GM23338 (cell line): Measurements from ENCODE around the gene ARHGAP30. TPM values are rescaled to one million over a fixed set of nuclear protein-coding genes. Genes with fewer than 3 reads are reported as not detected.

Experiments used
- ATAC-seq: fragments of 200-7000 bp; cut with Tn5 transposase; 3 replicates; pipeline ENCODE4 v1.9.1; 2020
- DNase-seq: peaks from one replicate; pipeline ENCODE4 v3.0.0-alpha.2; 2015; ENCODE audit warnings: low spot score
- H2AFZ ChIP-seq: fragments of 200-600 bp; sonication (generic); 2 replicates; pipeline ENCODE4 v1.8.0; 2016; ENCODE audit warnings: antibody characterized with exemption, mild to moderate bottlenecking, moderate library complexity
- H3F3A ChIP-seq: fragments of 200-600 bp; sonication (generic); replicated peaks from 2 replicates; pipeline ENCODE4 v1.8.0; 2017; ENCODE audit warnings: antibody characterized with exemption, mixed run types, low read depth
- H3K27ac ChIP-seq: fragments of 200-600 bp; sonication (generic); 2 replicates; pipeline ENCODE4 v1.6.1; 2016; ENCODE audit warnings: low read depth
- H3K27me3 ChIP-seq: fragments of 200-600 bp; sonication (generic); 2 replicates; pipeline ENCODE4 v1.8.0; 2016; ENCODE audit warnings: mild to moderate bottlenecking, mixed run types, moderate library complexity; ENCODE audit not compliant: insufficient read depth
- H3K36me3 ChIP-seq: fragments of 200-600 bp; sonication (generic); 2 replicates; pipeline ENCODE4 v1.8.0; 2016; ENCODE audit warnings: mild to moderate bottlenecking; ENCODE audit not compliant: insufficient read depth
- H3K4me1 ChIP-seq: fragments of 200-600 bp; sonication (generic); 2 replicates; pipeline ENCODE4 v1.8.0; 2016; ENCODE audit warnings: mild to moderate bottlenecking, moderate library complexity; ENCODE audit not compliant: insufficient read depth
- H3K4me2 ChIP-seq: fragments of 200-600 bp; sonication (generic); 2 replicates; pipeline ENCODE4 v1.7.1; 2017; ENCODE audit warnings: mixed run types
- H3K4me3 ChIP-seq: fragments of 200-600 bp; sonication (generic); 2 replicates; pipeline ENCODE4 v1.6.1; 2016; ENCODE audit warnings: mixed run types
- H3K79me2 ChIP-seq: fragments of 200-600 bp; sonication (generic); replicated peaks from 2 replicates; pipeline ENCODE4 v1.8.0; 2017; ENCODE audit warnings: mild to moderate bottlenecking; ENCODE audit not compliant: insufficient read depth
- H3K9me2 ChIP-seq: fragments of 200-600 bp; sonication (generic); 2 replicates; pipeline ENCODE4 v1.8.0; 2017; ENCODE audit not compliant: insufficient read depth
- H4K20me1 ChIP-seq: fragments of 200-600 bp; sonication (generic); replicated peaks from 2 replicates; pipeline ENCODE4 v1.8.0; 2017; ENCODE audit warnings: mild to moderate bottlenecking; ENCODE audit not compliant: insufficient read depth
- H3K27ac Mint-ChIP-seq: 2 replicates; pipeline ENCODE4 v1.8.0; 2020; ENCODE audit warnings: inconsistent platforms, mild to moderate bottlenecking, moderate library complexity, mixed read lengths
- H3K27me3 Mint-ChIP-seq: 3 replicates; pipeline ENCODE4 v1.8.0; 2022; ENCODE audit warnings: low read depth, mild to moderate bottlenecking, moderate library complexity, mixed read lengths, inconsistent platforms; ENCODE audit not compliant: insufficient read depth, poor library complexity
- H3K36me3 Mint-ChIP-seq: 3 replicates; pipeline ENCODE4 v1.8.0; 2021; ENCODE audit warnings: low read depth, mild to moderate bottlenecking, inconsistent platforms, moderate library complexity, mixed read lengths
- H3K4me1 Mint-ChIP-seq: 3 replicates; pipeline ENCODE4 v1.8.0; 2020; ENCODE audit warnings: mild to moderate bottlenecking, inconsistent platforms, mixed read lengths
- H3K4me3 Mint-ChIP-seq: 3 replicates; pipeline ENCODE4 v1.8.0; 2021; ENCODE audit warnings: moderate library complexity, mild to moderate bottlenecking, inconsistent platforms, mixed read lengths
- H3K9me3 Mint-ChIP-seq: 3 replicates; pipeline ENCODE4 v1.8.0; 2020; ENCODE audit warnings: moderate library complexity, mild to moderate bottlenecking, inconsistent platforms, mixed read lengths
- CREB1 ChIP-seq: fragments of 250-450 bp; sonication (Bioruptor Pico); IDR thresholded peaks from 2 replicates; pipeline ENCODE4 v1.5.0; 2020; ENCODE audit warnings: low read depth, mild to moderate bottlenecking, moderate library complexity
- ETS1 ChIP-seq: IDR thresholded peaks from 2 replicates; pipeline ENCODE4 v1.6.1; 2016; ENCODE audit warnings: antibody characterized with exemption
- EZH2 ChIP-seq: fragments of 200-600 bp; sonication (generic); IDR thresholded peaks from one replicate; pipeline ENCODE4 v1.8.0; 2017; ENCODE audit warnings: antibody characterized with exemption, mild to moderate bottlenecking, low read depth; ENCODE audit not compliant: unreplicated experiment
- EZH2phosphoT487 ChIP-seq: fragments of 200-600 bp; sonication (generic); IDR thresholded peaks from one replicate; pipeline ENCODE4 v1.8.1; 2018; ENCODE audit warnings: antibody characterized with exemption; ENCODE audit not compliant: unreplicated experiment
- JUNB ChIP-seq: IDR thresholded peaks from one replicate; pipeline ENCODE4 v1.6.1; 2016; ENCODE audit warnings: antibody characterized with exemption; ENCODE audit not compliant: unreplicated experiment
- NANOG ChIP-seq: IDR thresholded peaks from 2 replicates; pipeline ENCODE4 v1.6.1; 2016; ENCODE audit warnings: antibody characterized with exemption, borderline replicate concordance
- POLR2AphosphoS5 ChIP-seq: IDR thresholded peaks from 2 replicates; pipeline ENCODE4 v1.6.1; 2016; ENCODE audit warnings: antibody characterized with exemption, low read depth
- REST ChIP-seq: IDR thresholded peaks from one replicate; pipeline ENCODE4 v1.6.1; 2018; ENCODE audit warnings: antibody characterized with exemption; ENCODE audit not compliant: unreplicated experiment
- STAT1 ChIP-seq: IDR thresholded peaks from one replicate; pipeline ENCODE4 v1.6.1; 2016; ENCODE audit warnings: antibody characterized with exemption; ENCODE audit not compliant: unreplicated experiment
- ZNF114 ChIP-seq: fragments of 250-450 bp; sonication (Bioruptor Pico); IDR thresholded peaks from 2 replicates; pipeline ENCODE4 v1.5.0; 2020; ENCODE audit warnings: mild to moderate bottlenecking, moderate library complexity
- ZNF331 ChIP-seq: fragments of 250-450 bp; sonication (Bioruptor Pico); IDR thresholded peaks from 2 replicates; pipeline ENCODE4 v1.5.0; 2020; ENCODE audit warnings: low read depth, mild to moderate bottlenecking, moderate library complexity
- polyA plus RNA-seq: library from polyadenylated mRNA; unstranded; fragments of >200 nt; fragmentation: Nextera tagmentation; extraction: Ambion mirVana; gene quantifications from 2 replicates; pipeline ENCODE4 v1.2.1, GENCODE V29; 2016
- total RNA-seq: library from RNA; depleted of rRNA; stranded (reverse); fragments of >200 nt; shearing (Covaris generic); gene quantifications from 2 replicates; pipeline ENCODE4 v1.2.3, GENCODE V29; 2014
- TF ChIP-seq, protein P1 (sequence below), 2 experiments: fragments of 200-600 bp in 1 of 2; sonication (generic) in 1 of 2; conservative IDR thresholded peaks; 2 replicates each; pipeline versions ENCODE4 v1.5.1 to v1.6.1; 2016 to 2017; ENCODE audit warnings: antibody characterized with exemption in 2 of 2, low read depth in 2 of 2, mild to moderate bottlenecking in 2 of 2, moderate library complexity in 1 of 2

The ARHGAP30 gene
- total and polyA plus RNA-seq, 2 experiments from 2014 or later: 0.45 TPM; not detected in 1

GRCh38 chr1:161095230-161095629 is 25.5 kb upstream of the ARHGAP30 start (continued):
- TF ChIP-seq, protein P1, sequence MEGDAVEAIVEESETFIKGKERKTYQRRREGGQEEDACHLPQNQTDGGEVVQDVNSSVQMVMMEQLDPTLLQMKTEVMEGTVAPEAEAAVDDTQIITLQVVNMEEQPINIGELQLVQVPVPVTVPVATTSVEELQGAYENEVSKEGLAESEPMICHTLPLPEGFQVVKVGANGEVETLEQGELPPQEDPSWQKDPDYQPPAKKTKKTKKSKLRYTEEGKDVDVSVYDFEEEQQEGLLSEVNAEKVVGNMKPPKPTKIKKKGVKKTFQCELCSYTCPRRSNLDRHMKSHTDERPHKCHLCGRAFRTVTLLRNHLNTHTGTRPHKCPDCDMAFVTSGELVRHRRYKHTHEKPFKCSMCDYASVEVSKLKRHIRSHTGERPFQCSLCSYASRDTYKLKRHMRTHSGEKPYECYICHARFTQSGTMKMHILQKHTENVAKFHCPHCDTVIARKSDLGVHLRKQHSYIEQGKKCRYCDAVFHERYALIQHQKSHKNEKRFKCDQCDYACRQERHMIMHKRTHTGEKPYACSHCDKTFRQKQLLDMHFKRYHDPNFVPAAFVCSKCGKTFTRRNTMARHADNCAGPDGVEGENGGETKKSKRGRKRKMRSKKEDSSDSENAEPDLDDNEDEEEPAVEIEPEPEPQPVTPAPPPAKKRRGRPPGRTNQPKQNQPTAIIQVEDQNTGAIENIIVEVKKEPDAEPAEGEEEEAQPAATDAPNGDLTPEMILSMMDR (conservative IDR thresholded peaks at IDR 0.05; ENCODE audit: low read depth in 2 of 2): no peak
- TF ChIP-seq EZH2phosphoT487 (no peak), REST (no peak), CREB1 (CRISPR knock-in tag) (no peak), ZNF331 (no peak), EZH2 (no peak), JUNB (no peak), POLR2AphosphoS5 (no peak), NANOG (no peak), ETS1 (no peak), STAT1 (no peak)

GRCh38 chr1:161094481-161094880 is 24.8 kb upstream of the ARHGAP30 start:
- Histone ChIP-seq H3K36me3 (no peaks in the 10 kb centered on the region), H2AFZ (no peak overlapping the region), H3K9me2 (no peaks in the 10 kb centered on the region), H3K27me3 (no peaks in the 10 kb centered on the region), H3K4me2 (no peak overlapping the region), H3F3A (peaks cover 7% of the 10 kb centered on the region), H3K27ac (no peak overlapping the region), H4K20me1 (no peaks in the 10 kb centered on the region), H3K79me2 (no peaks in the 10 kb centered on the region), H3K4me3 (no peak overlapping the region), H3K4me1 (no peaks in the 10 kb centered on the region; the same call in 1 of the 2 replicates)
- no peak for DNase-seq
- H3K36me3 Mint-ChIP-seq: no peaks in the 10 kb centered on the region
- peaks cover 3% of the 10 kb centered on the region; the same call in 1 of the 3 replicates for H3K9me3 Mint-ChIP-seq
- peaks cover 15% of the 10 kb centered on the region for H3K27me3 Mint-ChIP-seq
- peaks cover 9% of the 10 kb centered on the region; the same call in 1 of the 3 replicates for H3K4me1 Mint-ChIP-seq
- no peak for ATAC-seq
- no peak overlapping the region for H3K4me3 Mint-ChIP-seq
- no peak for TF ChIP-seq REST
- TF ChIP-seq ZNF114: no peak
- TF ChIP-seq, protein P1 (conservative IDR thresholded peaks at IDR 0.05; ENCODE audit: low read depth in 2 of 2): no peak
- no peak for TF ChIP-seq STAT1
- no peak for TF ChIP-seq EZH2phosphoT487
- no peak for TF ChIP-seq ZNF331
- TF ChIP-seq POLR2AphosphoS5: no peak
- TF ChIP-seq ETS1: no peak
- TF ChIP-seq NANOG: no peak
- H3K27ac Mint-ChIP-seq: no peak overlapping the region
